HCT116 (cell line): ENCODE data around the gene ATP2C1. TPM values are rescaled to one million over a fixed set of nuclear protein-coding genes. Genes with fewer than 3 reads are reported as not detected.

Experiments used
- ATAC-seq: fragments of 200-7000 bp; cut with Tn5 transposase; 2 replicates; pipeline ENCODE4 v1.9.1; 2020; ENCODE audit warnings: mild to moderate bottlenecking, moderate library complexity
- BruUV-seq: library from RNA; stranded (reverse); fragments of 400-500 nt; replicated peaks from 2 replicates; lab custom pipeline; 2021; lab: Mats Ljungman, UMichigan
- CTCF ChIA-PET: fragments of 300-600 bp; sonication (Branson Sonifier 250); formaldehyde crosslinking; loops from one replicate; lab custom pipeline; 2021; ENCODE audit warnings: antibody characterized with exemption; lab: Charles Lee
- POLR2A ChIA-PET: fragments of 300-600, 350-600 bp; sonication (Branson Sonifier 250); formaldehyde crosslinking; loops from one replicate; lab custom pipeline; 2021; ENCODE audit warnings: antibody characterized with exemption; lab: Charles Lee
- RAD21 ChIA-PET, 2 experiments: fragments of 300-600 bp; sonication (Branson Sonifier 250); formaldehyde crosslinking; loops; one replicate each; lab custom pipeline; 2023; ENCODE audit warnings: low total read pairs in 2 of 2; ENCODE audit not compliant: uncharacterized antibody in 2 of 2, unreplicated experiment in 2 of 2, low non-redundant PET in 1 of 2; lab: Charles Lee
- DNase-seq: peaks from one replicate; pipeline ENCODE4 v3.0.0-alpha.2; 2010; ENCODE audit warnings: low read depth, low spot score
- H2AFZ ChIP-seq: fragments of 200-600 bp; shearing (Covaris generic), sonication (generic); 2 replicates; pipeline ENCODE4 v1.6.1; 2017; ENCODE audit warnings: low read depth, mixed run types, mixed read lengths, antibody characterized with exemption, low read length; ENCODE audit not compliant: poor library complexity, severe bottlenecking
- H3K27ac ChIP-seq: 2 replicates; pipeline ENCODE4 v1.5.1; 2012; ENCODE audit warnings: low read depth, low read length
- H3K27me3 ChIP-seq: fragments of 200-600 bp; sonication (generic); 2 replicates; pipeline ENCODE4 v1.6.1; 2016; ENCODE audit warnings: mixed run types, low read length, mixed read lengths; ENCODE audit not compliant: insufficient read depth
- H3K36me3 ChIP-seq, 2 experiments: fragments of 200-500 bp in 1 of 2; fragments of 200-600 bp in 1 of 2; sonication (Bioruptor generic) in 1 of 2; sonication (generic) in 1 of 2; 2 replicates each; pipeline versions ENCODE4 v1.5.1 to v1.6.1; 2014 to 2016; ENCODE audit warnings: low read length in 2 of 2, inconsistent platforms in 1 of 2, mixed read lengths in 1 of 2, mixed run types in 1 of 2; ENCODE audit not compliant: insufficient read depth in 2 of 2, control insufficient read depth in 1 of 2
- H3K4me1 ChIP-seq, 2 experiments: fragments of 200-600 bp in 1 of 2; sonication (generic) in 1 of 2; 2 replicates each; pipeline versions ENCODE4 v1.5.1 to v1.6.1; 2012 to 2017; ENCODE audit warnings: low read length in 2 of 2, inconsistent platforms in 1 of 2, mild to moderate bottlenecking in 1 of 2, mixed read lengths in 1 of 2, mixed run types in 1 of 2, moderate library complexity in 1 of 2; ENCODE audit not compliant: insufficient read depth in 2 of 2, control insufficient read depth in 1 of 2
- H3K4me2 ChIP-seq: fragments of 200-600 bp; sonication (generic); 2 replicates; pipeline ENCODE4 v1.6.1; 2017; ENCODE audit warnings: mixed run types, low read length, mixed read lengths
- H3K4me3 ChIP-seq, 2 experiments: fragments of 200-600 bp in 1 of 2; sonication (generic) in 1 of 2; replicated peaks in 1 of 2; 2 replicates each; pipeline ENCODE4 v1.5.1; 2011 to 2016; ENCODE audit warnings: low read length in 2 of 2, control low read depth in 1 of 2, low read depth in 1 of 2, mild to moderate bottlenecking in 1 of 2, mixed read lengths in 1 of 2, mixed run types in 1 of 2
- H3K79me2 ChIP-seq: fragments of 200-600 bp; sonication (generic); 2 replicates; pipeline ENCODE4 v1.6.1; 2017; ENCODE audit warnings: mild to moderate bottlenecking, mixed run types, low read length, moderate library complexity, mixed read lengths; ENCODE audit not compliant: insufficient read depth
- H3K9ac ChIP-seq: fragments of 200-600 bp; sonication (generic); 2 replicates; pipeline ENCODE4 v1.6.1; 2016; ENCODE audit warnings: low read length, mixed read lengths
- H3K9me2 ChIP-seq: fragments of 200-600 bp; sonication (generic), shearing (Covaris generic); 2 replicates; pipeline ENCODE4 v1.6.1; 2017; ENCODE audit warnings: mixed run types, mild to moderate bottlenecking, moderate library complexity; ENCODE audit not compliant: insufficient read depth
- H3K9me3 ChIP-seq, 2 experiments: fragments of 200-500 bp in 1 of 2; fragments of 200-600 bp in 1 of 2; sonication (Bioruptor generic) in 1 of 2; sonication (generic) in 1 of 2; 2 replicates each; pipeline ENCODE4 v1.6.1; 2014 to 2017; ENCODE audit warnings: low read length in 2 of 2, mixed read lengths in 2 of 2, inconsistent platforms in 1 of 2, low read depth in 1 of 2, mild to moderate bottlenecking in 1 of 2, mixed run types in 1 of 2, moderate library complexity in 1 of 2; ENCODE audit not compliant: control insufficient read depth in 1 of 2, insufficient read depth in 1 of 2
- H4K20me1 ChIP-seq: fragments of 200-600 bp; sonication (generic), shearing (Covaris generic); 2 replicates; pipeline ENCODE4 v1.6.1; 2017; ENCODE audit warnings: mixed run types, mild to moderate bottlenecking, moderate library complexity; ENCODE audit not compliant: insufficient read depth
- CBX3 ChIP-seq: IDR thresholded peaks from 2 replicates; pipeline ENCODE4 v1.6.1; 2012; ENCODE audit warnings: low read depth
- CEBPB ChIP-seq: IDR thresholded peaks from 2 replicates; pipeline ENCODE4 v1.6.1; 2012; ENCODE audit warnings: low read depth
- ELF1 ChIP-seq: IDR thresholded peaks from 2 replicates; pipeline ENCODE4 v1.6.1; 2012; ENCODE audit warnings: low read depth, borderline replicate concordance
- EZH2 ChIP-seq: fragments of 200-600 bp; sonication (generic); IDR thresholded peaks from 2 replicates; pipeline ENCODE4 v1.6.1; 2017; ENCODE audit warnings: antibody characterized with exemption, mixed run types
- FOSL1 ChIP-seq: IDR thresholded peaks from 2 replicates; pipeline ENCODE4 v1.6.1; 2012; ENCODE audit warnings: low read depth
- JUND ChIP-seq: IDR thresholded peaks from 2 replicates; pipeline ENCODE4 v1.6.1; 2012
- POLR2A ChIP-seq: IDR thresholded peaks from 2 replicates; pipeline ENCODE4 v1.7.0; 2011; ENCODE audit warnings: borderline replicate concordance; ENCODE audit not compliant: insufficient read depth, insufficient read length; ENCODE audit errors: extremely low read depth
- SIN3A ChIP-seq: IDR thresholded peaks from 2 replicates; pipeline ENCODE4 v1.6.1; 2012; ENCODE audit warnings: low read depth
- SP1 ChIP-seq: IDR thresholded peaks from 2 replicates; pipeline ENCODE4 v1.6.1; 2012; ENCODE audit warnings: low read depth
- YY1 ChIP-seq: IDR thresholded peaks from 2 replicates; pipeline ENCODE4 v1.6.1; 2011; ENCODE audit warnings: low read length, low read depth, moderate library complexity, mild to moderate bottlenecking; ENCODE audit not compliant: insufficient replicate concordance; ENCODE audit errors: extremely low read depth
- ZNF274 ChIP-seq: fragments of 200-500 bp; sonication (Bioruptor generic); IDR thresholded peaks from 2 replicates; pipeline ENCODE4 v1.6.1; 2014; ENCODE audit warnings: mild to moderate bottlenecking, low read depth, low read length, inconsistent platforms
- intact Hi-C: fragments of 100-400 bp; cut with micrococcal nuclease; formaldehyde crosslinking; loops from 2 replicates; pipeline ENCODE4 v1.10.0; 2022
- total RNA-seq: library from RNA; stranded (reverse); gene quantifications from one replicate; pipeline ENCODE4 v1.2.1, GENCODE V29; 2021; ENCODE audit not compliant: unreplicated experiment
- TF ChIP-seq, protein P1 (sequence below), 3 experiments: fragments of 200-600 bp in 1 of 3; sonication (generic) in 1 of 3; IDR thresholded peaks in 2 of 3; conservative IDR thresholded peaks in 1 of 3; 2 replicates each; pipeline ENCODE4 v1.5.1; 2012 to 2017; ENCODE audit warnings: low read depth in 2 of 3, low read length in 2 of 3, antibody characterized with exemption in 1 of 3, borderline replicate concordance in 1 of 3, control low read depth in 1 of 3, mild to moderate bottlenecking in 1 of 3, mixed read lengths in 1 of 3, mixed run types in 1 of 3, moderate library complexity in 1 of 3; ENCODE audit not compliant: insufficient read depth in 1 of 3
- TF ChIP-seq, protein P2 (sequence below): IDR thresholded peaks from 2 replicates; pipeline ENCODE4 v1.6.1; 2012

ATP2C1 gene
- total RNA-seq, 1 experiment from 2014 or later = 69.1 TPM

DNA sequence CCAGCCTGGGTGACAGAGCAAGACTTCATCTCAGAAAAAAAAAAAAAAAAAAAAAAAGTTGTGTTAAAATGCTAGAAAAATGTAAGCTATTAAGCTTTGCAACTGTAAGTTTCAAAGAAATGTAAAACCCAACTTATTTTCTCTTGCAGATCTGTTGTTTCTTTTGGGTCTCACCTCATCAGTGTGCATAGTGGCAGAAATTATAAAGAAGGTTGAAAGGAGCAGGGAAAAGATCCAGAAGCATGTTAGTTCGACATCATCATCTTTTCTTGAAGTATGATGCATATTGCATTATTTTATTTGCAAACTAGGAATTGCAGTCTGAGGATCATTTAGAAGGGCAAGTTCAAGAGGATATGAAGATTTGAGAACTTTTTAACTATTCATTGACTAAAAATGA, 107.2 kb downstream of the ATP2C1 start:
- ChIA-PET RAD21 (no interaction called here), POLR2A (no interaction called here), CTCF (no interaction called here)
- H3K9me2 ChIP-seq = no peaks in the 10 kb centered on the region
- no peak overlapping the region for H3K4me2 ChIP-seq
- H3K36me3 ChIP-seq = peaks cover 9 to 15% of the 10 kb centered on the region in 2 experiments; a peak in 3 of 4 replicates
- no peaks in the 10 kb centered on the region for H3K79me2 ChIP-seq
- no peaks in the 10 kb centered on the region for H3K27me3 ChIP-seq
- H3K9me3 ChIP-seq = no peaks in the 10 kb centered on the region
- ATAC-seq = no peak
- BruUV-seq = no TSS peak
- H3K4me3 ChIP-seq = no peak overlapping the region
- no peak for TF ChIP-seq EZH2
- no peak for TF ChIP-seq POLR2A
- TF ChIP-seq FOSL1 = no peak
- TF ChIP-seq ZNF274 = no peak
- TF ChIP-seq CBX3 = no peak
- TF ChIP-seq SIN3A = no peak
- no peak for TF ChIP-seq YY1
- TF ChIP-seq CEBPB = no peak
- TF ChIP-seq, protein P1, sequence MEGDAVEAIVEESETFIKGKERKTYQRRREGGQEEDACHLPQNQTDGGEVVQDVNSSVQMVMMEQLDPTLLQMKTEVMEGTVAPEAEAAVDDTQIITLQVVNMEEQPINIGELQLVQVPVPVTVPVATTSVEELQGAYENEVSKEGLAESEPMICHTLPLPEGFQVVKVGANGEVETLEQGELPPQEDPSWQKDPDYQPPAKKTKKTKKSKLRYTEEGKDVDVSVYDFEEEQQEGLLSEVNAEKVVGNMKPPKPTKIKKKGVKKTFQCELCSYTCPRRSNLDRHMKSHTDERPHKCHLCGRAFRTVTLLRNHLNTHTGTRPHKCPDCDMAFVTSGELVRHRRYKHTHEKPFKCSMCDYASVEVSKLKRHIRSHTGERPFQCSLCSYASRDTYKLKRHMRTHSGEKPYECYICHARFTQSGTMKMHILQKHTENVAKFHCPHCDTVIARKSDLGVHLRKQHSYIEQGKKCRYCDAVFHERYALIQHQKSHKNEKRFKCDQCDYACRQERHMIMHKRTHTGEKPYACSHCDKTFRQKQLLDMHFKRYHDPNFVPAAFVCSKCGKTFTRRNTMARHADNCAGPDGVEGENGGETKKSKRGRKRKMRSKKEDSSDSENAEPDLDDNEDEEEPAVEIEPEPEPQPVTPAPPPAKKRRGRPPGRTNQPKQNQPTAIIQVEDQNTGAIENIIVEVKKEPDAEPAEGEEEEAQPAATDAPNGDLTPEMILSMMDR (IDR thresholded peaks at IDR 0.05 in 2 of 3, conservative IDR thresholded peaks at IDR 0.05 in 1 of 3; ENCODE audit: borderline replicate concordance in 1 of 3, insufficient read depth in 1 of 3, low read depth in 2 of 3, low read length in 2 of 3) = no peak
- no peak for TF ChIP-seq SP1
- no peak for TF ChIP-seq ELF1
- TF ChIP-seq JUND = no peak
- TF ChIP-seq, protein P2, sequence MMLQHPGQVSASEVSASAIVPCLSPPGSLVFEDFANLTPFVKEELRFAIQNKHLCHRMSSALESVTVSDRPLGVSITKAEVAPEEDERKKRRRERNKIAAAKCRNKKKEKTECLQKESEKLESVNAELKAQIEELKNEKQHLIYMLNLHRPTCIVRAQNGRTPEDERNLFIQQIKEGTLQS = no peak
- no peak overlapping the region for H2AFZ ChIP-seq
- no peaks in the 10 kb centered on the region for H4K20me1 ChIP-seq
- DNase-seq = no peak
- H3K9ac ChIP-seq = no peak overlapping the region
- no peaks in the 10 kb centered on the region for H3K4me1 ChIP-seq
- no peak overlapping the region for H3K27ac ChIP-seq
- intact Hi-C loops = no loop called here
